IPS-15b (cell line): ENCODE results near the gene NSD1.
"Not testable (repeated sequence)": the region's sequence is repeated elsewhere in the genome, so short reads cannot be mapped to it uniquely, and the experiment has no call there.

Source experiments
- H3K27me3 ChIP-seq: one replicate; pipeline ENCODE4 v1.6.1; 2013; ENCODE audit warnings: low read length; ENCODE audit not compliant: control insufficient read depth, insufficient read depth
- H3K36me3 ChIP-seq: one replicate; pipeline ENCODE4 v1.6.1; 2013; ENCODE audit warnings: low read length; ENCODE audit not compliant: control insufficient read depth, insufficient read depth
- H3K4me1 ChIP-seq: one replicate; pipeline ENCODE4 v1.6.1; 2013; ENCODE audit warnings: mild to moderate bottlenecking, low read length; ENCODE audit not compliant: control insufficient read depth, insufficient read depth
- H3K4me3 ChIP-seq: one replicate; pipeline ENCODE4 v1.5.1; 2013; ENCODE audit warnings: low read depth, low read length
- H3K9ac ChIP-seq: one replicate; pipeline ENCODE4 v1.6.1; 2013; ENCODE audit warnings: low read depth, mild to moderate bottlenecking, low read length
- H3K9me3 ChIP-seq: one replicate; pipeline ENCODE4 v1.6.1; 2013; ENCODE audit warnings: mild to moderate bottlenecking, low read length; ENCODE audit not compliant: control insufficient read depth, insufficient read depth

Gene NSD1

GRCh38 chr5:177333420-177334154 lies 200.0 kb downstream of the NSD1 start:
- Histone ChIP-seq H3K27me3 (no peaks in the 10 kb centered on the region), H3K36me3 (peaks cover 57% of the 10 kb centered on the region), H3K4me1 (no peaks in the 10 kb centered on the region), H3K9me3 (no peaks in the 10 kb centered on the region), H3K9ac (no peak overlapping the region), H3K4me3 (no peak overlapping the region)

GRCh38 chr5:177334155-177334551 lies 200.6 kb downstream of the NSD1 start:
- Histone ChIP-seq H3K4me3 (no peak overlapping the region), H3K27me3 (no peaks in the 10 kb centered on the region), H3K36me3 (peaks cover 57% of the 10 kb centered on the region), H3K4me1 (no peaks in the 10 kb centered on the region), H3K9ac (no peak overlapping the region), H3K9me3 (no peaks in the 10 kb centered on the region)

GRCh38 chr5:177334781-177335700 lies 201.5 kb downstream of the NSD1 start:
- no peaks in the 10 kb centered on the region for H3K9me3 ChIP-seq
- no peaks in the 10 kb centered on the region for H3K4me1 ChIP-seq
- H3K4me3 ChIP-seq = no peak overlapping the region
- no peak overlapping the region for H3K9ac ChIP-seq
- peaks cover 57% of the 10 kb centered on the region for H3K36me3 ChIP-seq
- no peaks in the 10 kb centered on the region for H3K27me3 ChIP-seq

GRCh38 chr5:177335701-177336065 lies 202.1 kb downstream of the NSD1 start:
- Histone ChIP-seq H3K4me3 (no peak overlapping the region), H3K4me1 (no peaks in the 10 kb centered on the region), H3K9me3 (no peaks in the 10 kb centered on the region), H3K9ac (no peak overlapping the region), H3K27me3 (no peaks in the 10 kb centered on the region), H3K36me3 (peaks cover 57% of the 10 kb centered on the region)

- no peaks in the 10 kb centered on the region for H3K4me1 ChIP-seq
- no peak overlapping the region for H3K9ac ChIP-seq
- H3K36me3 ChIP-seq = peaks cover 56% of the 10 kb centered on the region
- H3K27me3 ChIP-seq = no peaks in the 10 kb centered on the region
- no peak overlapping the region for H3K4me3 ChIP-seq
- H3K9me3 ChIP-seq = no peaks in the 10 kb centered on the region
Measured at GRCh38 chr5:177336112-177336511, 202.5 kb downstream of the NSD1 start.

GRCh38 chr5:177336603-177337494 lies 203.3 kb downstream of the NSD1 start:
- H3K27me3 ChIP-seq = no peaks in the 10 kb centered on the region
- no peaks in the 10 kb centered on the region for H3K9me3 ChIP-seq
- H3K9ac ChIP-seq = no peak overlapping the region
- H3K36me3 ChIP-seq = peaks cover 49% of the 10 kb centered on the region
- no peak overlapping the region for H3K4me3 ChIP-seq
- no peaks in the 10 kb centered on the region for H3K4me1 ChIP-seq

- Histone ChIP-seq H3K9me3 (no peaks in the 10 kb centered on the region), H3K4me1 (no peaks in the 10 kb centered on the region), H3K36me3 (peaks cover 37% of the 10 kb centered on the region), H3K9ac (no peak overlapping the region), H3K27me3 (no peaks in the 10 kb centered on the region), H3K4me3 (no peak overlapping the region)
Measured at GRCh38 chr5:177338251-177339106, 204.9 kb downstream of the NSD1 start.

GRCh38 chr5:177339107-177339638 lies 205.6 kb downstream of the NSD1 start:
- H3K36me3 ChIP-seq = peaks cover 30% of the 10 kb centered on the region

GRCh38 chr5:177343000-177343399 lies 209.4 kb downstream of the NSD1 start:
- not testable (repeated sequence) for H3K4me1 ChIP-seq, H3K27me3 ChIP-seq, H3K36me3 ChIP-seq, H3K9me3 ChIP-seq, H3K9ac ChIP-seq, H3K4me3 ChIP-seq

More at GRCh38 chr5:177339107-177339638, 205.6 kb downstream of the NSD1 start:
- Histone ChIP-seq H3K27me3 (no peaks in the 10 kb centered on the region), H3K9ac (no peak overlapping the region), H3K4me1 (no peaks in the 10 kb centered on the region), H3K9me3 (no peaks in the 10 kb centered on the region), H3K4me3 (no peak overlapping the region)

- Histone ChIP-seq H3K9ac (no peak overlapping the region), H3K9me3 (no peaks in the 10 kb centered on the region), H3K36me3 (peaks cover 2% of the 10 kb centered on the region), H3K4me3 (no peak overlapping the region), H3K27me3 (no peaks in the 10 kb centered on the region), H3K4me1 (no peaks in the 10 kb centered on the region)
Measured at GRCh38 chr5:177343777-177344176, 210.2 kb downstream of the NSD1 start.
